ENCODE measurements around the gene TNFRSF8. TPM values are rescaled to one million over a fixed set of nuclear protein-coding genes. Genes with fewer than 3 reads are reported as not detected.
"Not testable (repeated sequence)": the region's sequence is repeated elsewhere in the genome, so short reads cannot be mapped to it uniquely, and the experiment has no call there.

The TNFRSF8 gene
- total and polyA plus RNA-seq, 2 donors (not counting 1 experiment from before 2014, with no cell fraction given): 0.05 TPM; not detected in 1

DNA sequence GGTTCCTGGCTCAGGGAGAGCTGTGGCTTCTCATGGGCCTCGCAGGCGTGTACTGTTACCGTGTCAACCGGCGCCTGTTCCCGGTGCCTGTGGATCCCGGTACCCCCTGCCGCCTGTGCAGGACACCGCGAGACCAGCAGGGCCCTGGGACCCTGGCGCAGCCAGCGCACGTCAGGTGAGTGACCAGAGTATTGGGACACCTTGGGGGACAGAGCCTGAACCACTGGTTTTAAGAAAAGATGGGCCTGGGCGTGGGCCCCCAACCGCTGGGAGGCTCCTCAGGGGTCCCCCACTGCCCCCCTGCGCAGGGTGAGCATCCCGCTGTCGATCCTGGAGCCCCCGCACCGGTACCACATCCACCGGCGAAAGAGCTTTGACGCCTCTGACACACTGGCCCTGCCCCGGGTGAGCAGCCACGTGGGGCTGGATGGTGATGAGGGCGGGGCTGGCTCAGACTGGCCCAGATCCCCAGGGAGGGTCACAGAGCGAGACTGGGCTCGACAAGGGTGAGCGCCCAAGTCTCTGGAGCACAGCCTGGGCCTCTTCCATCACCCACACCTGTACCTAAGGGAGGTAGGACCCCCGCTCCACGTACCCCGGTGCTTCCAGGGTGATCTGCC lies 33.3 kb upstream of the TNFRSF8 start:
- Histone ChIP-seq H4K20me1 (ENCODE audit: control insufficient read depth, extremely low read depth, insufficient read depth, low read length) (no peaks in the 10 kb centered on the region), H3K4me3 (replicated peaks in 1 of 4; ENCODE audit: control extremely low read depth in 1 of 4, insufficient read depth in 1 of 4, low read depth in 3 of 4, low read length in 4 of 4) (no peak overlapping the region), H3K27ac (ENCODE audit: insufficient read depth, low read length) (no peak overlapping the region), H3K9ac (ENCODE audit: insufficient read depth, low read length) (no peak overlapping the region), H3K27me3 (ENCODE audit: control insufficient read depth, insufficient read depth, low read length) (no peaks in the 10 kb centered on the region), H3K79me2 (ENCODE audit: control insufficient read depth, insufficient read depth, low read length) (no peaks in the 10 kb centered on the region), H3K9me3 (ENCODE audit: control insufficient read depth, insufficient read depth, low read depth, low read length) (no peaks in the 10 kb centered on the region), H2AFZ (ENCODE audit: low read length) (no peak overlapping the region), H3K4me2 (ENCODE audit: extremely low read depth, insufficient read depth, low read length) (no peak overlapping the region), H3K36me3 (ENCODE audit: control insufficient read depth, insufficient read depth, low read length) (peaks cover 11% of the 10 kb centered on the region), H3K4me1 (ENCODE audit: control insufficient read depth, extremely low read depth, insufficient read depth, low read length) (no peaks in the 10 kb centered on the region)
- TF ChIP-seq EZH2 (IDR thresholded peaks at IDR 0.05; ENCODE audit: low read length, missing control alignments): no peak
- TF ChIP-seq, protein P1, sequence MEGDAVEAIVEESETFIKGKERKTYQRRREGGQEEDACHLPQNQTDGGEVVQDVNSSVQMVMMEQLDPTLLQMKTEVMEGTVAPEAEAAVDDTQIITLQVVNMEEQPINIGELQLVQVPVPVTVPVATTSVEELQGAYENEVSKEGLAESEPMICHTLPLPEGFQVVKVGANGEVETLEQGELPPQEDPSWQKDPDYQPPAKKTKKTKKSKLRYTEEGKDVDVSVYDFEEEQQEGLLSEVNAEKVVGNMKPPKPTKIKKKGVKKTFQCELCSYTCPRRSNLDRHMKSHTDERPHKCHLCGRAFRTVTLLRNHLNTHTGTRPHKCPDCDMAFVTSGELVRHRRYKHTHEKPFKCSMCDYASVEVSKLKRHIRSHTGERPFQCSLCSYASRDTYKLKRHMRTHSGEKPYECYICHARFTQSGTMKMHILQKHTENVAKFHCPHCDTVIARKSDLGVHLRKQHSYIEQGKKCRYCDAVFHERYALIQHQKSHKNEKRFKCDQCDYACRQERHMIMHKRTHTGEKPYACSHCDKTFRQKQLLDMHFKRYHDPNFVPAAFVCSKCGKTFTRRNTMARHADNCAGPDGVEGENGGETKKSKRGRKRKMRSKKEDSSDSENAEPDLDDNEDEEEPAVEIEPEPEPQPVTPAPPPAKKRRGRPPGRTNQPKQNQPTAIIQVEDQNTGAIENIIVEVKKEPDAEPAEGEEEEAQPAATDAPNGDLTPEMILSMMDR (conservative IDR thresholded peaks at IDR 0.05 in 1 of 2, IDR thresholded peaks at IDR 0.05 in 1 of 2; ENCODE audit: low read depth in 1 of 2, low read length in 2 of 2): no peak
- DNase-seq (ENCODE audit: low read depth in 2 of 2): no peak

DNA sequence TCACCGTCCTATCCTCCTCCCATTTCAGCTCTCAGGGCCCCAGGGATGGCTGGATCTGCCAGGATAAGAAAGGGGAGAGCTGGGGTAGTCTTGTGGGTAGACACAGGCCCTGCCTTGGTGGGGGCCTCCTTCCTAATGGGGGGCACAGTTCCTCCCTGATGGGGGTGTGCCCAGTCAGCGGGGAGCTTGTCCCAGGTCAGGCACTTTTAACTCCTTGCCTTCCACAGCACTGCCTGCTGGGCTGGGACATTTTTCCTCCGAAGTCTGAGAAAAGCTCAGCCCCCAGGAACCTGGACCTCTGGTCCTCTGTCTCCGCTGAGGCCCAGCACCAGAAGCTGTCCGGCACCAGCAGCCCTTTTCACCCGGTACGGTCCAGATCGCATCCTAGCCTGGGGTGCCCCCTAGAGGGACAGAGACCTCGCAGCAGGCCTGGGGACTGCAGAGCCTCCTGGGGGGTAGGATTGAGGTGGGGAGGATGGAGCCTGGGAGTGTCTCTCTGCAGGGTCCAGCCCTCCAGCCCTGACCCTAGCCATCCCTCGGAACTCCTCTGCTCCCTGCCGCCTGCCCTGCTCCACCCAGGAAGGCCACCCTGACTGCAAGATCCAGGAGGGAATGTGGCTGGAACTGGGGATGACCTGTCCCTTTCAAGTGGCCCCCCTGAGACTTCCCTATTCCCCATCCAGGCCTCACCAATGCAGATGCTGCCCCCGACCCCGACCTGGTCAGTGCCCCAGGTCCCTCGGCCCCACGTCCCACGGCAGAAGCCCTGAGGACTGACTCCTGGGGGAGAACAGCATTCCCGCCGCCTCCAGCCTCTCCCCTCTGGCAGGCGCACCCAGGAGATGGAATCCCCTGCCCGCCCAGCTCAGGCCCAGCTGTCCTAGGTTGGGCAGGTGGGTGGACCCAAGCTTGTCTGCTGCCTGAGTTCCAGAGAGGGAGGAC lies 31.8 kb upstream of the TNFRSF8 start:
- Histone ChIP-seq H3K9me3 (ENCODE audit: control insufficient read depth, insufficient read depth, low read depth, low read length) (no peaks in the 10 kb centered on the region), H3K9ac (ENCODE audit: insufficient read depth, low read length) (no peak overlapping the region), H3K36me3 (ENCODE audit: control insufficient read depth, insufficient read depth, low read length) (peaks cover 11% of the 10 kb centered on the region), H3K79me2 (ENCODE audit: control insufficient read depth, insufficient read depth, low read length) (no peaks in the 10 kb centered on the region), H2AFZ (ENCODE audit: low read length) (no peak overlapping the region), H4K20me1 (ENCODE audit: control insufficient read depth, extremely low read depth, insufficient read depth, low read length) (no peaks in the 10 kb centered on the region), H3K4me1 (ENCODE audit: control insufficient read depth, extremely low read depth, insufficient read depth, low read length) (no peaks in the 10 kb centered on the region), H3K4me3 (replicated peaks in 1 of 4; ENCODE audit: control extremely low read depth in 1 of 4, insufficient read depth in 1 of 4, low read depth in 3 of 4, low read length in 4 of 4) (no peak overlapping the region), H3K4me2 (ENCODE audit: extremely low read depth, insufficient read depth, low read length) (no peak overlapping the region), H3K27ac (ENCODE audit: insufficient read depth, low read length) (no peak overlapping the region), H3K27me3 (ENCODE audit: control insufficient read depth, insufficient read depth, low read length) (no peaks in the 10 kb centered on the region)
- TF ChIP-seq EZH2 (IDR thresholded peaks at IDR 0.05; ENCODE audit: low read length, missing control alignments): no peak
- TF ChIP-seq, protein P1 (conservative IDR thresholded peaks at IDR 0.05 in 1 of 2, IDR thresholded peaks at IDR 0.05 in 1 of 2; ENCODE audit: low read depth in 1 of 2, low read length in 2 of 2): peak; percentile 49 to 58
- peak in 1 of 2 donors; percentile 30 for DNase-seq (ENCODE audit: low read depth in 2 of 2)

DNA sequence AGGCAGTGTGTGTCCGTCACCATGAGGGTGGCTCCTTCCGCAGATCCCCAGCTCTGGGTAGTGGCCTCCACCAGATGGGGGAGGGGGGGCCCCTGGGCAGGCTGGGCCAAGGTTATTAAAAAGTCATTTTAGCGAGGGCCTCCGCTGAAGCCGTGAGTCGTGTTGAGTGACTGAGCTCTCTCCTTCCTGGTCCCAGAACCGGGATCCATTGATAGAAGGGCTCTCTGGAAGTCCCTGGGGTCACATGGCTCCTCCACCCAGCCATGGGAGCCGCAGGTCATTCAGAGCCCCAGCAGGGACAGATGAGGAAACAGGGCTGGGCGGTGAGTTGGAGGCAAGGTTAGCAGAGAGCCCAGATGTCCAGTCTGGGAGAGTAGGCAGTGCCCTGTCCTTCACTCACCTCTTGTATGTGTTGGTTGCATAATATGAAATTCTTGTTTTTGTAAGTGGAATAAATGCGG lies 30.9 kb upstream of the TNFRSF8 start:
- Histone ChIP-seq H4K20me1 (ENCODE audit: control insufficient read depth, extremely low read depth, insufficient read depth, low read length) (no peaks in the 10 kb centered on the region), H3K79me2 (ENCODE audit: control insufficient read depth, insufficient read depth, low read length) (no peaks in the 10 kb centered on the region), H2AFZ (ENCODE audit: low read length) (no peak overlapping the region), H3K4me2 (ENCODE audit: extremely low read depth, insufficient read depth, low read length) (no peak overlapping the region), H3K36me3 (ENCODE audit: control insufficient read depth, insufficient read depth, low read length) (peaks cover 8% of the 10 kb centered on the region), H3K4me1 (ENCODE audit: control insufficient read depth, extremely low read depth, insufficient read depth, low read length) (no peaks in the 10 kb centered on the region), H3K27me3 (ENCODE audit: control insufficient read depth, insufficient read depth, low read length) (no peaks in the 10 kb centered on the region), H3K9me3 (ENCODE audit: control insufficient read depth, insufficient read depth, low read depth, low read length) (no peaks in the 10 kb centered on the region), H3K9ac (ENCODE audit: insufficient read depth, low read length) (no peak overlapping the region), H3K27ac (ENCODE audit: insufficient read depth, low read length) (no peak overlapping the region), H3K4me3 (replicated peaks in 1 of 4; ENCODE audit: control extremely low read depth in 1 of 4, insufficient read depth in 1 of 4, low read depth in 3 of 4, low read length in 4 of 4) (no peak overlapping the region)
- DNase-seq (ENCODE audit: low read depth in 2 of 2): no peak
- TF ChIP-seq EZH2 (IDR thresholded peaks at IDR 0.05; ENCODE audit: low read length, missing control alignments): no peak
- TF ChIP-seq, protein P1 (conservative IDR thresholded peaks at IDR 0.05 in 1 of 2, IDR thresholded peaks at IDR 0.05 in 1 of 2; ENCODE audit: low read depth in 1 of 2, low read length in 2 of 2): no peak

DNA sequence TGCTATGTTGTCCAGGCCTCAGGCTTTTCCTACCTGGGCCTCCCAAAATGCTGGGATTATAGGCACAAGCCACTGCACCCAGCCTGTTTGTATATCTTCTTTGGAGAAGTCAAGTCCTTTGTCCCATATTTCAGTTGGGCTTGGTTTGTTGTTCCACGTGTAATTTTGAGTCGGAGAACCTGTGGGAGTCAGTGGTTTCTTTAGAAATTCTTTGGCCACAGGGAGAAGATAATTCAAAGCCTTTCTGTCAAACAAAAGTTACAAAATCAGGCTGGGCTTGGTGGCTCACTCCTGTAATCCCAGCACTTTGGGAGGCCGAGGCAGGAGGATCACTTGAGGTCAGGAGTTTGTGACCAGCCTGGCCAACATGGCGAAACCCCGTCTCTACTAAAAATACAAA lies 29.7 kb upstream of the TNFRSF8 start:
- not testable (repeated sequence) for H3K27me3 ChIP-seq (ENCODE audit: control insufficient read depth, insufficient read depth, low read length); H3K9ac ChIP-seq (ENCODE audit: insufficient read depth, low read length)
- DNase-seq (ENCODE audit: low read depth in 2 of 2): peak in 1 of 2 donors; percentile 32

More for the DNA sequence above, 29.7 kb upstream of the TNFRSF8 start:
- H3K4me3 ChIP-seq (replicated peaks in 1 of 4; ENCODE audit: control extremely low read depth in 1 of 4, insufficient read depth in 1 of 4, low read depth in 3 of 4, low read length in 4 of 4); H2AFZ ChIP-seq (ENCODE audit: low read length); H3K36me3 ChIP-seq (ENCODE audit: control insufficient read depth, insufficient read depth, low read length); H3K4me2 ChIP-seq (ENCODE audit: extremely low read depth, insufficient read depth, low read length); H3K9me3 ChIP-seq (ENCODE audit: control insufficient read depth, insufficient read depth, low read depth, low read length); H3K79me2 ChIP-seq (ENCODE audit: control insufficient read depth, insufficient read depth, low read length); H4K20me1 ChIP-seq (ENCODE audit: control insufficient read depth, extremely low read depth, insufficient read depth, low read length); H3K4me1 ChIP-seq (ENCODE audit: control insufficient read depth, extremely low read depth, insufficient read depth, low read length); H3K27ac ChIP-seq (ENCODE audit: insufficient read depth, low read length): not testable (repeated sequence)
